ENCODE results near the gene ADAMTS20. TPM values are rescaled to one million over a fixed set of nuclear protein-coding genes. Genes with fewer than 3 reads are reported as not detected.
"Not testable (repeated sequence)": the region's sequence is repeated elsewhere in the genome, so short reads cannot be mapped to it uniquely, and the experiment has no call there.

ADAMTS20 gene
- total RNA-seq, 1 experiment from 2014 or later, result 1.6 TPM

- no peaks in the 10 kb centered on the region for H4K20me1 ChIP-seq (ENCODE audit: low read length)
- POLR2A ChIA-PET (ENCODE audit: unreplicated experiment), result no interaction called here
- no TSS peak for BruUV-seq (replicated peaks)
- H3K9me3 ChIP-seq (ENCODE audit: low read length), result peaks cover 9% of the 10 kb centered on the region; the same call in 1 of the 2 replicates
- H2AFZ ChIP-seq (ENCODE audit: low read length), result no peak overlapping the region
- 0 out of 2 replicates have a peak, but pooled peaks cover 4% of the 10 kb centered on the region for H3K36me3 ChIP-seq (ENCODE audit: low read depth, low read length)
- no peaks in the 10 kb centered on the region for H3F3A ChIP-seq (ENCODE audit: low read length, unreplicated experiment)
- H3K9ac ChIP-seq (ENCODE audit: low read length), result no peak overlapping the region
- TF ChIP-seq, protein P1, sequence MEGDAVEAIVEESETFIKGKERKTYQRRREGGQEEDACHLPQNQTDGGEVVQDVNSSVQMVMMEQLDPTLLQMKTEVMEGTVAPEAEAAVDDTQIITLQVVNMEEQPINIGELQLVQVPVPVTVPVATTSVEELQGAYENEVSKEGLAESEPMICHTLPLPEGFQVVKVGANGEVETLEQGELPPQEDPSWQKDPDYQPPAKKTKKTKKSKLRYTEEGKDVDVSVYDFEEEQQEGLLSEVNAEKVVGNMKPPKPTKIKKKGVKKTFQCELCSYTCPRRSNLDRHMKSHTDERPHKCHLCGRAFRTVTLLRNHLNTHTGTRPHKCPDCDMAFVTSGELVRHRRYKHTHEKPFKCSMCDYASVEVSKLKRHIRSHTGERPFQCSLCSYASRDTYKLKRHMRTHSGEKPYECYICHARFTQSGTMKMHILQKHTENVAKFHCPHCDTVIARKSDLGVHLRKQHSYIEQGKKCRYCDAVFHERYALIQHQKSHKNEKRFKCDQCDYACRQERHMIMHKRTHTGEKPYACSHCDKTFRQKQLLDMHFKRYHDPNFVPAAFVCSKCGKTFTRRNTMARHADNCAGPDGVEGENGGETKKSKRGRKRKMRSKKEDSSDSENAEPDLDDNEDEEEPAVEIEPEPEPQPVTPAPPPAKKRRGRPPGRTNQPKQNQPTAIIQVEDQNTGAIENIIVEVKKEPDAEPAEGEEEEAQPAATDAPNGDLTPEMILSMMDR (conservative IDR thresholded peaks at IDR 0.05; ENCODE audit: low read depth, low read length), result no peak
- TF ChIP-seq EZH2phosphoT487 (IDR thresholded peaks at IDR 0.05; ENCODE audit: borderline replicate concordance, low read length), result no peak
- TF ChIP-seq EZH2 (IDR thresholded peaks at IDR 0.05; ENCODE audit: low read length, unreplicated experiment), result no peak
- H3K9me2 ChIP-seq (replicated peaks; ENCODE audit: low read length), result no peaks in the 10 kb centered on the region
- no peak overlapping the region for H3K4me2 ChIP-seq (ENCODE audit: low read length)
- intact Hi-C loops (cut with micrococcal nuclease), result no loop called here
- no peak overlapping the region for H3K4me3 ChIP-seq (ENCODE audit: low read length)
- no peaks in the 10 kb centered on the region for H3K4me1 ChIP-seq (ENCODE audit: insufficient read depth, low read length)
- ATAC-seq (no peak; the same call in 1 of the 2 replicates), DNase-seq (no peak)
- CTCF ChIA-PET, result no interaction called here
- no peaks in the 10 kb centered on the region for H3K79me2 ChIP-seq (ENCODE audit: low read length)
- H3K27ac ChIP-seq (ENCODE audit: low read length), result no peak overlapping the region
- H3K27me3 ChIP-seq (ENCODE audit: low read length), result no peaks in the 10 kb centered on the region
Observed at GRCh38 chr12:43348221-43348620, 203.8 kb downstream of the ADAMTS20 start.

- ChIA-PET POLR2A (ENCODE audit: unreplicated experiment) (interaction anchor here (0.7 kb wide), 1 partner anchor 17 kb away, joined by 3 read pairs; no protein-coding TSS in a partner anchor), CTCF (no interaction called here)
- Histone ChIP-seq H3K9me3 (ENCODE audit: low read length) (peaks cover 9% of the 10 kb centered on the region; the same call in 1 of the 2 replicates), H3K4me1 (ENCODE audit: insufficient read depth, low read length) (no peaks in the 10 kb centered on the region), H3K4me2 (ENCODE audit: low read length) (no peak overlapping the region), H3K79me2 (ENCODE audit: low read length) (no peaks in the 10 kb centered on the region), H3K9ac (ENCODE audit: low read length) (no peak overlapping the region), H4K20me1 (ENCODE audit: low read length) (no peaks in the 10 kb centered on the region), H3K27ac (ENCODE audit: low read length) (no peak overlapping the region), H3K9me2 (replicated peaks; ENCODE audit: low read length) (no peaks in the 10 kb centered on the region), H2AFZ (ENCODE audit: low read length) (no peak overlapping the region), H3K36me3 (ENCODE audit: low read depth, low read length) (0 out of 2 replicates have a peak, but pooled peaks cover 4% of the 10 kb centered on the region), H3F3A (ENCODE audit: low read length, unreplicated experiment) (no peaks in the 10 kb centered on the region), H3K27me3 (ENCODE audit: low read length) (no peaks in the 10 kb centered on the region), H3K4me3 (ENCODE audit: low read length) (no peak overlapping the region)
- DNase-seq, result no peak
- ATAC-seq, result no peak
- TF ChIP-seq EZH2 (IDR thresholded peaks at IDR 0.05; ENCODE audit: low read length, unreplicated experiment) (no peak), EZH2phosphoT487 (IDR thresholded peaks at IDR 0.05; ENCODE audit: borderline replicate concordance, low read length) (no peak)
- TF ChIP-seq, protein P1 (conservative IDR thresholded peaks at IDR 0.05; ENCODE audit: low read depth, low read length), result no peak
- intact Hi-C loops (cut with micrococcal nuclease), result no loop called here
- BruUV-seq (replicated peaks), result no TSS peak
Observed at GRCh38 chr12:43347026-43347425, 205.0 kb downstream of the ADAMTS20 start.

GRCh38 chr12:43345023-43345422, 207.0 kb downstream of the ADAMTS20 start:
- ChIA-PET POLR2A (ENCODE audit: unreplicated experiment) (no interaction called here), CTCF (no interaction called here)
- Histone ChIP-seq H3K9me2 (replicated peaks; ENCODE audit: low read length) (no peaks in the 10 kb centered on the region), H3K4me1 (ENCODE audit: insufficient read depth, low read length) (no peaks in the 10 kb centered on the region), H3K9me3 (ENCODE audit: low read length) (peaks cover 9% of the 10 kb centered on the region; the same call in 1 of the 2 replicates), H3K27ac (ENCODE audit: low read length) (no peak overlapping the region), H2AFZ (ENCODE audit: low read length) (no peak overlapping the region), H3K27me3 (ENCODE audit: low read length) (no peaks in the 10 kb centered on the region), H4K20me1 (ENCODE audit: low read length) (no peaks in the 10 kb centered on the region), H3K4me3 (ENCODE audit: low read length) (no peak overlapping the region), H3K4me2 (ENCODE audit: low read length) (no peak overlapping the region), H3F3A (ENCODE audit: low read length, unreplicated experiment) (no peaks in the 10 kb centered on the region), H3K36me3 (ENCODE audit: low read depth, low read length) (0 out of 2 replicates have a peak, but pooled peaks cover 4% of the 10 kb centered on the region), H3K9ac (ENCODE audit: low read length) (no peak overlapping the region), H3K79me2 (ENCODE audit: low read length) (no peaks in the 10 kb centered on the region)
- intact Hi-C loops (cut with micrococcal nuclease), result no loop called here
- DNase-seq (no peak), ATAC-seq (no peak)
- no TSS peak for BruUV-seq (replicated peaks)
- TF ChIP-seq, protein P1 (conservative IDR thresholded peaks at IDR 0.05; ENCODE audit: low read depth, low read length), result no peak
- TF ChIP-seq EZH2 (IDR thresholded peaks at IDR 0.05; ENCODE audit: low read length, unreplicated experiment) (no peak), EZH2phosphoT487 (IDR thresholded peaks at IDR 0.05; ENCODE audit: borderline replicate concordance, low read length) (no peak)

- ATAC-seq; H2AFZ ChIP-seq (ENCODE audit: low read length); H3K27ac ChIP-seq (ENCODE audit: low read length); H3K36me3 ChIP-seq (ENCODE audit: low read depth, low read length); H3F3A ChIP-seq (ENCODE audit: low read length, unreplicated experiment); DNase-seq; H3K9me3 ChIP-seq (ENCODE audit: low read length); H3K9me2 ChIP-seq (replicated peaks; ENCODE audit: low read length); H3K27me3 ChIP-seq (ENCODE audit: low read length); H3K79me2 ChIP-seq (ENCODE audit: low read length); BruUV-seq (replicated peaks); H3K4me2 ChIP-seq (ENCODE audit: low read length); POLR2A ChIA-PET (ENCODE audit: unreplicated experiment); H4K20me1 ChIP-seq (ENCODE audit: low read length); CTCF ChIA-PET; H3K9ac ChIP-seq (ENCODE audit: low read length); H3K4me3 ChIP-seq (ENCODE audit: low read length); intact Hi-C loops (cut with micrococcal nuclease): not testable (repeated sequence)
- peaks cover 25% of the 10 kb centered on the region for H3K4me1 ChIP-seq (ENCODE audit: insufficient read depth, low read length)
Observed at GRCh38 chr12:43341785-43342313, 210.2 kb downstream of the ADAMTS20 start.

Data from PC-3 (cell line).